HG02678 (cell line): Measurements from ENCODE around the gene ZMIZ1.

ENCODE experiments used
- ATAC-seq: cut with Tn5 transposase; IDR thresholded peaks from one replicate; pipeline ENCODE4 v1.9.1; 2021; ENCODE audit warnings: mild to moderate bottlenecking, moderate library complexity; ENCODE audit not compliant: unreplicated experiment

Gene ZMIZ1, protein sequence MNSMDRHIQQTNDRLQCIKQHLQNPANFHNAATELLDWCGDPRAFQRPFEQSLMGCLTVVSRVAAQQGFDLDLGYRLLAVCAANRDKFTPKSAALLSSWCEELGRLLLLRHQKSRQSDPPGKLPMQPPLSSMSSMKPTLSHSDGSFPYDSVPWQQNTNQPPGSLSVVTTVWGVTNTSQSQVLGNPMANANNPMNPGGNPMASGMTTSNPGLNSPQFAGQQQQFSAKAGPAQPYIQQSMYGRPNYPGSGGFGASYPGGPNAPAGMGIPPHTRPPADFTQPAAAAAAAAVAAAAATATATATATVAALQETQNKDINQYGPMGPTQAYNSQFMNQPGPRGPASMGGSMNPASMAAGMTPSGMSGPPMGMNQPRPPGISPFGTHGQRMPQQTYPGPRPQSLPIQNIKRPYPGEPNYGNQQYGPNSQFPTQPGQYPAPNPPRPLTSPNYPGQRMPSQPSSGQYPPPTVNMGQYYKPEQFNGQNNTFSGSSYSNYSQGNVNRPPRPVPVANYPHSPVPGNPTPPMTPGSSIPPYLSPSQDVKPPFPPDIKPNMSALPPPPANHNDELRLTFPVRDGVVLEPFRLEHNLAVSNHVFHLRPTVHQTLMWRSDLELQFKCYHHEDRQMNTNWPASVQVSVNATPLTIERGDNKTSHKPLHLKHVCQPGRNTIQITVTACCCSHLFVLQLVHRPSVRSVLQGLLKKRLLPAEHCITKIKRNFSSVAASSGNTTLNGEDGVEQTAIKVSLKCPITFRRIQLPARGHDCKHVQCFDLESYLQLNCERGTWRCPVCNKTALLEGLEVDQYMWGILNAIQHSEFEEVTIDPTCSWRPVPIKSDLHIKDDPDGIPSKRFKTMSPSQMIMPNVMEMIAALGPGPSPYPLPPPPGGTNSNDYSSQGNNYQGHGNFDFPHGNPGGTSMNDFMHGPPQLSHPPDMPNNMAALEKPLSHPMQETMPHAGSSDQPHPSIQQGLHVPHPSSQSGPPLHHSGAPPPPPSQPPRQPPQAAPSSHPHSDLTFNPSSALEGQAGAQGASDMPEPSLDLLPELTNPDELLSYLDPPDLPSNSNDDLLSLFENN

DNA sequence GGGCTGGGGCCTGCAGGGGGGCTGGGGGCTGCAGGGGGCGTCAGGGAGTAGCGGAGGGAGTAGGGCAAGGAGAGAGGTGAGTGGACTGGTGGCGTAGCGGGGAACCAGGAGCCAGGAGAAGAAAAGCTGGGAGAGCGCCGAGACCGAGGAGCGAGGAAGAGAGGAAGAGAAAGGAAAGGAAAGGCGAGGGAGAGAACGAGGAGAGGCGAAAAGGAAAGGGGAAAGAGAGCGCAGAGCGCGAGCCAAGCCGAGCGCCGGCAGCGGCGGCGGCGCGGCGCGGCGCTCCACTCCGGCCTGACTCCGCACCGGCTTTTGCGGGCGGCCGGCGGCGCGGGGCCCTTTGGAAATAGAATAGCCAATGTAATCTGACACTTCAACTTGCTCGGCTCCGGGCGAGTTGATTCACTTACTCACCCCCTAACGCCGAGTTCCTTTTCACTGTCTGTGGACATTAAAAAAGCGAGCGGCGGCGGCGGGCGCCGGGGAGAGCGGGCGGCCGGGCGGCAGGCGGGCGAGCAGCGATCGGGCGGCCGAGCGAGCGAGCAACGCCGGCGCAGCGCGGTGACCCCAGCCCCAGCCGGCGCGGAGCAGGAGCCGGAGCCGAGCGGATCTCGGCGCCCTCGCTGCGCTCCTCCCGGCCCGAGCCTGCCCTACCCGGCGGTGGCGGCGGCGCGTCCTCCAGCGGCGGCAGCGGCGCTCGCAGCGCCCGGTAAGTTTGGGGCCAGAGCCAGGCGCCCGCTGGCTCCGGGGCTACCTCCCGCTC is at the start of gene ZMIZ1:
Gene ZMIZ1 (plus strand): TSS at position 405 of the 763 bp plus-strand sequence. CDS start 132,667 bp downstream, outside the sequence.
- ATAC-seq, result peak; percentile 60

DNA sequence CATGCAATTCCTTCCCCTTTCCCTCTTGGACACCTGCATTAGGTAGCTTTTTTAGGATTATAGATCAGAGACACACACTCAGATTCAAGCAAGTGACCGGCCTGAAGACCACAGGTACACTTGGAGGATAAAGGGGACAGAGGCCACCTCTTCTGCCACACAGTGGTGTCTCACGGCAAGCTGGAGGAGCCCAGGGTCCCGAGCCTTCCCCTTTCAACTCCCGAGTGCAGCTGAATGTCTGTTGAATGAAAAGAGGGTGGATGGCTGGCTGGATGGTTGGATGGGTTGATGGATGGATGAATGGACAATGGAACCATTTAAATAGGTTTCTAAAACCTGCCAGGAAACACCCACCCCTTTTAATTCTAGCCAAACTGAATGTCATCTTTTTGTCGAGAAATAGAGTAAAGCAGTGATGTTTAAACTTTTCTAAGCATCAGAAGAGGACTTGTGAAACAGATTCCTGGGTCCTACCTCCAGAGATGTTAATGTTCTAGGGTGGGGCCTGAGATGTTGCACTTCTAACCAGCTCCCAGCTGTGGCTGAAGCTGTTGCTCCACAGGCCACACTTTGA is 49.2 kb upstream of the ZMIZ1 start:
- ATAC-seq, result no peak

DNA sequence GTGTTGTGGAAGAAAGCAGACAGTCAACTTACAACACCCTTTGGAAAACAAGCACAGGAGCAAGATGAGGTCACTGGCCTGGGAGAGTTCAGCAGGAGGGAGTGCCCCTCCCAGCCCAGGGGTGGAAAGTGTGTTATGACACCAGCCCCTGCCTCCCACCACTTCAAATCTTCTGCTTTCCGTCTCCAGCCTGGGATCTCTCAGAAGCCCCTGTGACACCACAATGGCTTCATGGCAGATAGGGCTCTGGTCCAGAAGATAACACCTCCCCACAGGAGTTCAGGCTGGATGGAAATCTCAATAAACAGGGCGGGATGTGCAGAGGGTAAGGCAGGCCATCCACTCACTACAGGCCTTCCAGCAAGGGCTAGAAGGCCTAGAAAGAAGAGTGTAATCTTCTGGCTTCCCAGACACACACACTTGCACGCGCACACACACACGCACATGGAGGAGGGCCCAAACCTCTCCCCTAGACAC is 48.7 kb upstream of the ZMIZ1 start:
- no peak for ATAC-seq

DNA sequence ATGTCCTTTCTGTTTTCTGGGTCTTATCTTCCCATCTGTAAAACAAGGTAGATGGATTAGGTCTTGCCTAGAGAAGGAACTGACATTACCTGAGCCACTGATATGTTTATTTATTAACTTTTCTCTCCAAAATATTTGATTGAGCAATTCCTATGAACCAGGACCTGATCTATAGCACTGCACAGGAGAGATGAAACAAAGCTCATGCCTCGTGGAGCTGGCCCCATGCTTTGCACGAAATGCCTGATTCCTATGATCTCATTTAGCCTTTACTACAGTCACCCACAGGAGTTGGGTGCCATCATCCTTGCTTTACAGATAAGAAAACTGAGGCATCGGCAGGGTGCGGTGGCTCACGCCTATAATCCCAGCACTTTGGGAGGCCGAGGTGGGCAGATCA is 48.2 kb upstream of the ZMIZ1 start:
- ATAC-seq, result no peak

DNA sequence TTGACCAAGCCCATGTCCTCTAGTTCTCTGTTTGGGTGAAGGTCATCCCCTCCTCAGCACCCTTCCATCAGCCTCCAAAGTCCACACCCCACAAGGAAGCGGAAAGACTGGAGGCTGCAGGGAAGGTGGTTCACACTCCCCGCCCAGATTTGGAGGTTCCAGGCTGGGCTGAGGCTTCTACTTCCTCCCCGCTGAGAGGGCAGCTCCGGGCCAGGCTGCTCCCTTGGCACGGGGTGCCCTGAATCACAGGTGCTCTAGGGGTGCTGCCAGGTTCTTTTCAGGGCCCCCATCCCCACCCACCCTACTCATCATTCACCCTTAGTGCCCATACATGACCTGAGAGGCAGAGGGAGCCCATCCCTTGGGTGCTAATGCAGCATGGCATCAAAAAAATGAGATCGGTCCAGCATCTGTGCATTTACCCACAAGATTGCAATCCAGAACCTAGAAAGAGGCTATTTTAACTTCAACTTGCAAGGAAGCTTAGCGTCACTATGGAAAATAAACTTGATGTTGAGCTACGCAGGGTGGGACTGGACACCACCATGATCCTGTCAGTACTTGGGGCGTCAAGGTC is 47.3 kb upstream of the ZMIZ1 start:
- ATAC-seq, result no peak

DNA sequence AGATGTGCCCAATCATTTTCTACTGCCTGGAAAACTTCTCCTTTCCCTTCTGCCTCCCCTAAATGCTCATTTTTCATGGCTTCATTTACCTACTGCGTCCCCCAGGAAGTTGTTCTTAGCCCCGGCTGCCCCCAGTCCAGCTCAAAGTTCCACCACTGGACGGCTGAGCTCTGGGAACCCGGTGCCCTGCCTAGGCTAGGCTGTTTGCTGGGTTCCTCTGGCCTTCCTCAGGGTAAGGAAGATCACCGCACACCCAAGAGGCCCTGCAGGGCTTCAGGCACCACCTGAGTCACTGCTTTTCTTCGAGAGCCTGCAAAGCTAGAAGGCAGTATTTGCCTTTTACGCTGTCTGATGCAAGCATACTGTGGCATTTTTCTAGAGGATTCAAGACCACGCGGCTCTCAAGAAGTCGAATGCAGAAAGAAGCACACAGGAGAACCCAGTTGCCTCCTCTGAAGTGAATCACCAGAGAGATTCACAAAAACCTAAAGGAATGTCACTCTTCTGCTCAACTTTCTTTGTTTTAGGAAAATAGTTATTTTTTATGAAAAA is 46.7 kb upstream of the ZMIZ1 start:
- no peak for ATAC-seq

DNA sequence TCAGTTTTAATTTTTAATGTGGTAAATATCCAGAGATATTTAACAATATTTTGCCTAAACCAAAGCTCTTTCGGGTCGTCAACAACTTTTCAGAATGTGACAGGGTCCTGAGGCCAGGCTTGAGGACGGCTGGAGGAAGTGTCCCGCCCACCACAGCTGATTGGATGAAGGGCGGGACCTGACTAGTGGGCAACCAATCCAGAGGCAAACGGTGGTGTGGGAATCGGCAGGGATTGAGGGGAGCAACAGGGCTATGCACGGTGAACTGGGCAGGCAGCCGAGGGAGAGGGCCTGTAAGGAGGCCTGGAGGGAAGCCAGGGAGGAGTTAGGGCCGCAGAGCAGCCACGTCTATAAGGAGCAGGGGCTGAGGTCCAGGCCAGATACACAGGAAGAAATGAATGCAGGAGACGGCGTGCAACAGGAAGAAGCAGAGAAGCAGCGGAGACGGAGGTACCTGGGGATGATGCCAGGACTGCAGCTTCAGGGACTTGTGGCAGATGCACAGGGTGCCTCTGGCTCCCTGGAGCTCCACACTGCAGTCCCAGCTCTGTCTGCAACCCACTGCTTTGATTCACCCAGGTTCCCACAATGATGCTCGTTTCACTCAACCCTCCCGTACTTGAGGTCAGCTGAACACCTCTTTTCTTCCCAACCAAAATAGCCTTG is 46.1 kb upstream of the ZMIZ1 start:
- no peak for ATAC-seq

DNA sequence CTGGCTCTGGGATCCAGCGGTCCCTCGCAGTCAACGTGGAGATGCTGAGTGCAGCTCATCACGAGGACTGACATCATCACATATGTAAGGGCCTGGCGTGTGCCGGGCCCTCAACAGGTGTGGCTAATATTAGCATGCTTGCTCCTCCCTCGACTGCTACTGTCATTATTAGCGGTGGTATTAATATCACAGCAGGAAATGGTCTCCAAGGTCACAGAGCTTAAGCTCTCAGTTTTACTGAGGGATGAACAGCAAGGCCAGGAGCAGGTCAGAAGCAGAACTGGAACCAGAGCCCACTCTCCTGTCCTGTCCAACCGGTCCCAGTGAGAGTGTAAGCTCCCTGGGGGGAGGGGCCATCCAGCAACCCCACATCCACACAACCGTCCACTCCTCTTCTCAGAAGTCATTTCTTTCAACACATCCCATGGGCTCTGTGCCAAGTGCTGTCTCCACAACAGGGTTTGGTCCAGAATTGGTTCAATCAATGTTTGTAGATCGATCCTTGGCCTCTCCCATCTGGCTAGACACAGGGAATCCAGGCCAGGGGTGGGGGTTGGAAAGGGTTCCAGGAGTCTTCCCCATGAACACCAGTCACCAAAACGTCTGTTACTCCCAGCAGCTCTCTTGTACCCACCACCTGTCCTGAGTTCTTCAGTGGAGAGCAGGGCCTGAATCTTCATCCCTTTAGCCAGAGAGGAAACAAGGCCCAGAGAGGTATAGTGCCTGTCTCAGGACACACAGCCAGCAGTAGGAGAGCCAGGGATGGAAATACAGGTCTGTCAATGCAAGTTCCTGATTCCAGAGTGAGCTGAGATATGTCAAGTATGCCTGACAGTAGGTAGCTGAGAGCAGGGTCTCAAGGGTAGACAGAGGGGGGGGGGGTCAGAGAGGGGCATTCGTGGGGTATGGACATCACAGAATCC is 45.3 kb upstream of the ZMIZ1 start:
- no peak for ATAC-seq

DNA sequence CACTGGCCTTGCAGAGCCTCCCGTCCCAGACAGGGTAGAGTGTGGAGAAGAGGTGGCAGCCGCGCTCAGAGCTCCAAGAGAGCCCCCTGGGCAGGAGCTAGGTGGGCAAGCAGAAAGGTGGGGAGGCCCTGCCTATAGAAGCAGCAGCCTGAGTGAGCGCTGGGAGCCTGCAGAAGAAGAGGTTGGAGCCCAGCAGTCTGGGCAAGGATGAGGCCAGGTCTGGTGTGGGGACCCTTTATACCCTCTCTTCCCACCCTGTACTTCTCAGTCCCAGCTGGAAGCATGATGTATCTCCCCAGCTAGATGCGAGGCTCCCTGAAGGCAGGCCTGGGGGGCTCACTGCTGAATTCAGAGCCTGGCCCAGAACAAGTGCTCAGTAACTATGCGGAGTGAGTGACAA is 44.5 kb upstream of the ZMIZ1 start:
- ATAC-seq, result no peak

DNA sequence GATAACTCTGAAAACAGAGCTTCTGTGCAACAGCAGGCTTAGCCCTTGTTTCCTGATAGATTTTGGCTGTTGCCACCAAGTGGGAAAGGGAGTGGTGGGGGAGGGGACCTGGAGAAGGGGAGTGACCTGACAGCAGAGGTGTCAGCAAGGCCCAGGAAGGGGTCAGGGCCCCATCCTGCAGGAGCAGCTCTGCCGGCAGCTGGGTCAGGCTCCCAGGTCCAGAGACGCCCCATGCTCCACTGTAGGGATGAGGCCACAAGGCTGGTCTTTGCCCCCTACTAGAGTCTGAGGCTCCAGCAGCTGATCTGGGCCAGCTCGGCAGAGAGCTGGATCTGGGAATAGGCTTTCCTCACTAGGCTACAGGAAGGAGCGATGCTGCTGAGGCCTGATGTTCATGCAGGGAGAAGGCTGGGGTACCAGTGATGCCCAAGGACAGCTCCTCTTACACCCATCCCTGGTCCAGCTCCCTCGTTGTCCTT is 44.0 kb upstream of the ZMIZ1 start:
- ATAC-seq, result no peak

DNA sequence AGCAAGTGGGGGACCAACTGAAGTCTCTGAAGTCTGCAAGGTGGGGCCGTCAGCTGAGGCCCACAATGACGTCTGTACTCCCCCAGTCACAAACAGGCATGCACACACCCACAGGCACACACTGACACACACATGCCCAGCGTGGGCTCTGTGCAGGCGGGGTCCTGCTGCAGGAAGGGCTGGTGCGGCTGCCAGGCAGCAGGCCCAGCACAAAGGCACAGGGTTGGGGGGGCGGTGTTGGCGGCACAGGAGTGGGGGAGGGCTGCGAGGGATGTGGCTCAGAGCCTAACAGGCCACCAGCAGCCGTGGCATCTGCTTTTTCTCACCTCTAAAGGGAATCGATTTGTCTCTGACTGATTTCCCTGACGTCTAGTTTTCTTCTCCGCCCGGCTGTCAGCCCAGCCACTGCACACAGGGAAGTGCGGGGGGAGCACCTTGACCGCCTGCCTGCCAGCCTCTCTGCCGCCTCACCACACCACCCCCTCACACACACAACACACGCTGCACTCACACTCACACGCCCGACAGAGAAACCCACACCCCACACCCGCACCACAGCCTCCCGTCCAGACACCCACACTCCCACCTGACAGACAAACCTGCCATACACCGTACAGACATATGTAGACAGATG is 43.5 kb upstream of the ZMIZ1 start:
- no peak for ATAC-seq

DNA sequence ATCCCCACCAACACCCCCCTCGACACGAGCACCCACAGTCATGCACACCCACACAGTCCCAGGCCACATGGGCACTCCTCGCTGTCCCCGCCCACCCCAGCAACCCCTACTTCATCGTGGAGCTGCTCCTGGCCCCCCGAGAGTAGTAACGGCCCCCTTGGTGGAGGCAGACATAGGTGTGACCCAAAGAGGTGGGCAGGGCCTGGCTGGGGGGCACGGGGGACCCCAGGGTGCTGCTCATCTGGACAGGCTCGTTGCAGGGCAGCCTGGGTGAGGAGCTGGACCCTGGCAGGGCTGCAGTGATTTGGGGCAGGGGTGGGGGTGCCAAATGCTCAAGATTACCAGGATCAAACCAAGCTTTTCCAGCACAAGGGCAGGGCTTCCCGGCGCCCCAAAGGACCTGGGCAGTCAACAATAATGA is 42.4 kb upstream of the ZMIZ1 start:
- no peak for ATAC-seq

DNA sequence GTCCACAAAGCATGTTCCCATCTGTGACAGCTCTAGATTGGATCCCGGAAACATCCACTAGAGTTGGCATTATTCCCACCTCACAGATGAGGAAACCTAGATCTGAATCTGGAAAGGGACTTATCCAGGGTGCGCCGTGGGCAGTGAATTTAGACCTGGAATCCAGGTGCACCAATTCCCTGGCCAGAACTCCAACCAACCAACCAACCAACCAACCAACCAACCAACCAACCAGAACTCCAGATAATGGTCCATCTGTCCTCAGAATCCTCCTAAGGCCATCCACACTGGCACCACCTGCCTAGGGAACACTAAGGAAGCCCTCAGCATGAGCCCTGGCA is 42.0 kb upstream of the ZMIZ1 start:
- ATAC-seq, result no peak

DNA sequence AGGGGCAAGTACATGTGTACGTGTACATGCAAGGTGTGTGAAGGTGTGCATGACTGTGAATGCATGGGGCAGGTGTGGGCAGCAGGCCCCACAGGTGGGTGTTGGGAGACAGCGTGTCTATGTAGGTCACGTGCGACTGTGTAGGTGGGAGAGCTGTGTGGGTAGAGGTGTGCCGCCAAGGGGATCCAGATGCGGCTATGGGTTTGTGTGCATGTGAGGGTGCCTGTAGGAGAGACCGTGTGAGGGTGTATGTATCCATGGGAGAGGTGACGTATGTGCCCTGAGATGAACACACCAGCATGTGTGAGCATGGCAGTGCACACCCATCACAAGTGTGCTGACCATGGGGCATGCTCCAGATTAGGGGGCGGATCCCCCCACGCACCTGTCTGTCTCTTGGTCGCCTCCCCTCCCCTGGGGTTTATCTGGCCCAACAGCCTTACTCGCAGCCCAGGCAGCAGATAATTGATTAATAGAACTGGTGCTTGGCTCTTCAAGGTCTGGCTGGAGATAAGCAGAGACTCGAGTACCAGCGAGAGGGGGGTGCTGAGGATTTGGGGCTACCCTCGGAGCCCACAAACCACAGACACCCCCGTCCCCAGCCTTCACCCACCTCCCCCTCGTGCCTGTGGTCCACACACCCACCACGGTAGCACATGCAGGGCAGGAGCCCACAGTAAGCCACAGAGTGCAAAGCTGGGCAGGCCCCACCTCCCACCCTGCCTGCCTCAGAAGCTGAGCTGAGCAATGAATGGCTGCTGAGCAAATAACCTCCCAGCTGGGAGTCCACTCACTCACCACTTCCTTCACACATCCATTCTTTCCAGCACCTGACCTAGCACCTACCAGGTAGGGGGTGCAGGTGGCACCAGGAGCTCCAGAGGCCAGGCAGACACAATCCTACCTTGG is 41.4 kb upstream of the ZMIZ1 start:
- no peak for ATAC-seq

DNA sequence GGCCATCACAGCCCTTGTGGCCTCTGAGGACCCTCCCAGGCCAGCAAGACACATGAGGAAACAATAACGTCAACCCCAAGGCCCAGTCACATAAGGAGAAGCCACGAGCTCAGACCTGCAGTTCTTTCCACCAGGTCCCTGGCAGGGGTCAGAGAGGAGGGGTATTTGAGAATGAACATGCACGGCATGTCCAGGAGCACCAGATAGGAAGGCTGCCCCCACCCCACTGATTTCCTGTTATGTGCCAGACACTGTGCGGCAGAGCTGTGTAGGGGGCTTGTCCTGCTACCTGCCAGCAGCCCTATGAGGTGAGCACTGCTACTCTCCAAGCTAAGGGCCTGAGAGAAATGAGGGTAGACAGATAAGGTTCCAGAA is 40.7 kb upstream of the ZMIZ1 start:
- no peak for ATAC-seq

DNA sequence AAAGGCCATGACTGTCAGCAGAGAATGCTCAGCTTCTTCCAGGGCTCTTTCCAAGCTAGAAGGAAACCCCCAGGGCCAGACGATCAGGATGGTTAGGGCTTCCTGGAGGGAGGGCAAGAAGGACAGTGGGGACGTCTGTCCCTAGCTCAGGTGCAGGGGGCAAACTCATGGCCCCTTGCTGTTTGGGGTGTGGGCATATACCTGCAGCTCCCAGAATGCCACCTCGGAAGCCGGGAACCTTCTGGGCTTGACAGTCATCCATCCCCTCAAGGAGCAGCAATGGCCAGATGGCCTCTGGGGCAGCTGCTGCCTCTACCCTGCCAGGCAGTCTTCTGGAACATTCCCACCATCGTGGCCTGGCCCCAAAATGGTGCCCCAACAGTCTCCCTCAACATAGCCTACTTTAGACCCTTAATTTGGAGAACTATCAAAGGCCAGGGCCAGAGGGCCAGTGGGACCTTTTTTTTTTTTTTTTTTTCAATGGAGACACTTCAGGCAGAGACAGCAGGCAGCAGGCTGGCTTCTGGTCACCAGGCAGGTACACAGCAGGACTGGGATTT is 40.2 kb upstream of the ZMIZ1 start:
- ATAC-seq, result no peak
